ENCODE results near the gene DYNLRB2.

Gene DYNLRB2

GRCh38 chr16:80540516-80541305 is at the start of gene DYNLRB2:
DYNLRB2 (plus strand) TSS chr16:80540993; CDS start chr16:80541077, 84 bp downstream.
- peak; percentile 84 for DNase-seq (ENCODE audit: low read depth)

GRCh38 chr16:80500116-80500859 is 40.5 kb upstream of the DYNLRB2 start:
- DNase-seq (ENCODE audit: low read depth): no peak

GRCh38 chr16:80500961-80501525 is 39.8 kb upstream of the DYNLRB2 start:
- DNase-seq (ENCODE audit: low read depth): no peak

GRCh38 chr16:80503107-80503506 is 37.7 kb upstream of the DYNLRB2 start:
- DNase-seq (ENCODE audit: low read depth): no peak

GRCh38 chr16:80507538-80507937 is 33.3 kb upstream of the DYNLRB2 start:
- DNase-seq (ENCODE audit: low read depth): no peak

GRCh38 chr16:80509872-80510271 is 30.9 kb upstream of the DYNLRB2 start:
- DNase-seq (ENCODE audit: low read depth): no peak

- no peak for DNase-seq (ENCODE audit: low read depth)
Measured at GRCh38 chr16:80511824-80512592, 28.8 kb upstream of the DYNLRB2 start.

GRCh38 chr16:80512593-80512853 is 28.3 kb upstream of the DYNLRB2 start:
- DNase-seq (ENCODE audit: low read depth): no peak

GRCh38 chr16:80515374-80515773 is 25.4 kb upstream of the DYNLRB2 start:
- DNase-seq (ENCODE audit: low read depth): no peak

GRCh38 chr16:80517846-80518245 is 22.9 kb upstream of the DYNLRB2 start:
- no peak for DNase-seq (ENCODE audit: low read depth)

- no peak for DNase-seq (ENCODE audit: low read depth)
Measured at GRCh38 chr16:80518436-80518835, 22.4 kb upstream of the DYNLRB2 start.

- no peak for DNase-seq (ENCODE audit: low read depth)
Measured at GRCh38 chr16:80519189-80519588, 21.6 kb upstream of the DYNLRB2 start.

GRCh38 chr16:80525420-80525819 is 15.4 kb upstream of the DYNLRB2 start:
- no peak for DNase-seq (ENCODE audit: low read depth)

GRCh38 chr16:80526418-80527061 is 14.3 kb upstream of the DYNLRB2 start:
- peak; percentile 49 for DNase-seq (ENCODE audit: low read depth)

GRCh38 chr16:80527297-80527696 is 13.5 kb upstream of the DYNLRB2 start:
- peak; percentile 43 for DNase-seq (ENCODE audit: low read depth)

GRCh38 chr16:80530479-80530878 is 10.3 kb upstream of the DYNLRB2 start:
- no peak for DNase-seq (ENCODE audit: low read depth)

- no peak for DNase-seq (ENCODE audit: low read depth)
Measured at GRCh38 chr16:80536238-80536637, 4.6 kb upstream of the DYNLRB2 start.

- DNase-seq (ENCODE audit: low read depth): no peak
Measured at GRCh38 chr16:80541306-80541694, 507 bp downstream of the DYNLRB2 start.

- DNase-seq (ENCODE audit: low read depth): no peak
Measured at GRCh38 chr16:80543162-80543561, 2.4 kb downstream of the DYNLRB2 start.

GRCh38 chr16:80544326-80544725 is 3.5 kb downstream of the DYNLRB2 start:
- DNase-seq (ENCODE audit: low read depth): no peak

GRCh38 chr16:80546249-80546648 is 5.5 kb downstream of the DYNLRB2 start:
- no peak for DNase-seq (ENCODE audit: low read depth)

- no peak for DNase-seq (ENCODE audit: low read depth)
Measured at GRCh38 chr16:80547145-80547544, 6.4 kb downstream of the DYNLRB2 start.

Data from activated T-cell treated with anti-CD3 and anti-CD28 coated beads for 24 hours (primary cell).